DND-41 (cell line): ENCODE data around the gene EPC2.

Experiments used
- CTCF ChIP-seq: IDR thresholded peaks from 2 replicates; pipeline ENCODE4 v1.5.1; 2012; ENCODE audit warnings: borderline replicate concordance, low read length, moderate library complexity, mild to moderate bottlenecking; ENCODE audit not compliant: poor library complexity, severe bottlenecking; ENCODE audit errors: extremely low read depth
- EZH2 ChIP-seq: IDR thresholded peaks from 3 replicates; pipeline ENCODE4 v1.6.1; 2012; ENCODE audit warnings: borderline replicate concordance, low read depth, mild to moderate bottlenecking, moderate library complexity, low read length, inconsistent platforms; ENCODE audit not compliant: severe bottlenecking

GRCh38 chr2:148754864-148755263 lies 110.3 kb downstream of the EPC2 start:
- TF ChIP-seq CTCF: no peak
- TF ChIP-seq EZH2: no peak
